ENCODE measurements around the gene AMIGO2.

DNA sequence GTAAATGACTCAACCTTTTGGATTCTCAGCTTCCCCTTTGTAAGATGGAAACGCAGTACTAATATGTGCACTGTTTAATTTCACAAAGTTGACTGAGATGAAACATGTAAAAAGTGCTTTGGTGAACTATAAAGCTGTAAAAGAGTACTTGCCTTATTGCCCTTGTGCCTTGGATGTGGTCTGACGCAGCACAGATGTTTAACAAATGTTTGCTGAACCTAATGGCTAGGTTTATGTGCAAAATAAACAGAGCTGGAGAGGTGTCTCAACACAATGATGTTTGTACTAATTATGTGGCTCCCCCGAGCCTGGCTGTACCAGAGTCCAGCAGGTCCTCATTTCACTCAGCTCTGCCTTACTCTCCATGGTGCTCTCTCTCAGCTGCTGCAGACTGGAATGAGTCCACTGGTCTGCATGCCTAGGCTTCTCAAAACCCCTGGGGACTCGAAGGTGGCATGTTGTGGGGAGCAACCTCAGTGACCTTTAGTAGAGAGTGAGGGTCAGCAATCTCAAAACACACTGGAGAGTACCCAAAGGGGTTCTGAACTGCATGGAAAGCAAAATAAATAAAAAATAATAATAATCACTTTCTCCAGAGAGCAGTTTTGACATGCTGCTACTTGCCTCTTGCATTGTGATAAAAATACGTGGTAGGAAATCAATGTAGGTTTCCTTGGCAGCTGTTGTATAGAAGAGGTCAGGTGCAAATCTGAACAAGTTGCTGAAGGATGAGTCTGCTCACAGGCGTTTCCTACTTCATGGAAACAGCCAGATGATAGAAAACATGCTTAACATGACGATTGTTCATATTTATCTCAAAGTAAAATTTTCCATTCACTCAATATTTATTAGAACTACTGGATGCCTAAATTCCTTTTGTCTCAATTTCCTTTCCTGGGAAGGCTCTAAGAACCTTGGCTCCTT lies 8.5 kb upstream of the AMIGO2 start:
- TF ChIP-seq POLR2AphosphoS5 (IDR thresholded peaks at IDR 0.05; ENCODE audit: low read depth, low read length) = no peak
- no peak for TF ChIP-seq PAX5 (IDR thresholded peaks at IDR 0.05; ENCODE audit: insufficient read depth, low read length, severe bottlenecking)
- no peak for TF ChIP-seq POLR2A (IDR thresholded peaks at IDR 0.05; ENCODE audit: low read depth, low read length)
- TF ChIP-seq TAF1 (IDR thresholded peaks at IDR 0.05; ENCODE audit: low read depth, low read length) = no peak
- TF ChIP-seq SPI1 (IDR thresholded peaks at IDR 0.05; ENCODE audit: low read depth, low read length) = no peak
- no peak for TF ChIP-seq POU2F2 (IDR thresholded peaks at IDR 0.05; ENCODE audit: low read depth, low read length)
